Skeletal muscle tissue (tissue), 4 donors: ENCODE measurements around the gene DIO3. TPM values are rescaled to one million over a fixed set of nuclear protein-coding genes. Genes with fewer than 3 reads are reported as not detected.

Experiments
- H3K27ac ChIP-seq: one replicate; pipeline ENCODE4 v1.7.0; 2013; ENCODE audit warnings: mild to moderate bottlenecking, low read depth, low read length, inconsistent platforms
- H3K27me3 ChIP-seq, 3 donors: one replicate each; pipeline ENCODE4 v1.7.0; 2013; ENCODE audit warnings: low read length in 3 of 3; ENCODE audit not compliant: control insufficient read depth in 3 of 3, insufficient read depth in 3 of 3
- H3K36me3 ChIP-seq, 3 donors: one replicate each; pipeline ENCODE4 v1.7.0; 2013; ENCODE audit warnings: low read length in 3 of 3; ENCODE audit not compliant: control insufficient read depth in 3 of 3, insufficient read depth in 3 of 3
- H3K4me1 ChIP-seq, 3 donors: one replicate each; pipeline ENCODE4 v1.7.0; 2013; ENCODE audit warnings: low read length in 3 of 3, mild to moderate bottlenecking in 3 of 3; ENCODE audit not compliant: control insufficient read depth in 3 of 3, insufficient read depth in 3 of 3
- H3K4me3 ChIP-seq, 3 donors: one replicate each; pipeline ENCODE4 v1.7.0; 2013; ENCODE audit warnings: low read length in 3 of 3
- H3K9ac ChIP-seq, 3 donors: one replicate each; pipeline ENCODE4 v1.7.0; 2013; ENCODE audit warnings: low read length in 3 of 3, mild to moderate bottlenecking in 3 of 3, moderate library complexity in 2 of 3, low read depth in 1 of 3
- H3K9me3 ChIP-seq, 3 donors: one replicate each; pipeline ENCODE4 v1.7.0; 2013; ENCODE audit warnings: low read length in 3 of 3; ENCODE audit not compliant: control insufficient read depth in 3 of 3
- total RNA-seq: library from RNA; depleted of rRNA; stranded (reverse); fragments of >200 nt; gene quantifications from one replicate; pipeline ENCODE4 v1.2.3, GENCODE V29; 2014
- donor health status: Osteomylitis.

The DIO3 gene
- total RNA-seq, 1 donor from 2014 or later, result 1.0 TPM

DNA sequence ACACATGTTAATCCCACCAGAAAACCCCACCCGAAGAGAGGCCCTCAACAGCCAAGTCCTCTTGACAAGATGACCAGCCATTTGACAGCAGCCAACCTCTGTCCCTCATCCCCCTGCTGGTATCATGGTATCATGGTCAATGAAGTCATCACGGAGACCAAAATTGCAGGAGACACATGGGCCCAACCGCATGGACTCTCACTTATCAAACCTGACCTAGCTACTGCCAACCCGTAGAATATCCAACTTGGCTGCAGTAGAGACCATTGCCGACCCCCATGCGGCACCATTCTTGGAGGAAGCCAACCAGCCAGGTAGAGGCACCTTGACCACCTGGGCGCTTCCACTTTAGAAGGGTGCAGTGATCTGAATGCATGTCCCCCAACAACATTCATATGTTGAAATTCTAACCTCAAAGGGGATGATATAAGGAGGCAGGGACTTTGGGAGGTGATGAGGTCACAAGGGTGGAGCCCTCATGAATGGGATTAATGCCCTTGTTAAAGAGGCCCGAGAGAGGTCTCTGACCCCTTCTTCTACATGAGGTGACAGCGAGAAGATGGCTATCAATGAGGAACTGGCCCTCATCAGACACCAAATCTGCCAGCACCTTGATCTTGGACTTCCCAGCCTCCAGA lies 33.3 kb downstream of the DIO3 start:
- no peaks in the 10 kb centered on the region for H3K36me3 ChIP-seq
- no peak overlapping the region for H3K4me3 ChIP-seq
- H3K4me1 ChIP-seq, result no peaks in the 10 kb centered on the region

DNA sequence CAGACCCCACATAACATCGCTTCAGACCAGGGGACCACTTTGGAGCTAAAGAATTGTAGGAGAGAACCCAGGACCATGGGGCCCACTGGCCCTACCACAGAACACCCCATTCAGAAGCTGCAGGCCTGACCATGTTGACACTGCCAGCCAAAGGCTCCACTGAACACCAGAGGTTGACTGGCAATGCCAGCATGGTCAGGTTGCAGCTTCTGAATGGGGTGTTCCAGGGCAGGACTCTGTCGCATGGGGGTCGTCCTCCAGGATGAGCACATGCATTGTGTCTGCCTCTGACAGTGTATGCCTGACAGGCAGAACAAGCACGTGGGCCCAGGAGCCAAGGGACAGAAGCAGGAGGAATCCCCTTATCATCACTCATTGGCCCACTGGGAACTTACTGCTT lies 34.1 kb downstream of the DIO3 start:
- Histone ChIP-seq H3K9me3 (no peaks in the 10 kb centered on the region), H3K4me1 (no peaks in the 10 kb centered on the region), H3K27me3 (peaks cover 0 to 7% (median 0%) of the 10 kb centered on the region in 3 donors), H3K27ac (no peak overlapping the region), H3K4me3 (no peak overlapping the region), H3K36me3 (no peaks in the 10 kb centered on the region), H3K9ac (no peak overlapping the region)

More for the DNA sequence above, 33.3 kb downstream of the DIO3 start:
- no peak overlapping the region for H3K27ac ChIP-seq
- H3K27me3 ChIP-seq, result peaks cover 0 to 5% (median 0%) of the 10 kb centered on the region in 3 donors
- H3K9me3 ChIP-seq, result no peaks in the 10 kb centered on the region
- no peak overlapping the region for H3K9ac ChIP-seq

DNA sequence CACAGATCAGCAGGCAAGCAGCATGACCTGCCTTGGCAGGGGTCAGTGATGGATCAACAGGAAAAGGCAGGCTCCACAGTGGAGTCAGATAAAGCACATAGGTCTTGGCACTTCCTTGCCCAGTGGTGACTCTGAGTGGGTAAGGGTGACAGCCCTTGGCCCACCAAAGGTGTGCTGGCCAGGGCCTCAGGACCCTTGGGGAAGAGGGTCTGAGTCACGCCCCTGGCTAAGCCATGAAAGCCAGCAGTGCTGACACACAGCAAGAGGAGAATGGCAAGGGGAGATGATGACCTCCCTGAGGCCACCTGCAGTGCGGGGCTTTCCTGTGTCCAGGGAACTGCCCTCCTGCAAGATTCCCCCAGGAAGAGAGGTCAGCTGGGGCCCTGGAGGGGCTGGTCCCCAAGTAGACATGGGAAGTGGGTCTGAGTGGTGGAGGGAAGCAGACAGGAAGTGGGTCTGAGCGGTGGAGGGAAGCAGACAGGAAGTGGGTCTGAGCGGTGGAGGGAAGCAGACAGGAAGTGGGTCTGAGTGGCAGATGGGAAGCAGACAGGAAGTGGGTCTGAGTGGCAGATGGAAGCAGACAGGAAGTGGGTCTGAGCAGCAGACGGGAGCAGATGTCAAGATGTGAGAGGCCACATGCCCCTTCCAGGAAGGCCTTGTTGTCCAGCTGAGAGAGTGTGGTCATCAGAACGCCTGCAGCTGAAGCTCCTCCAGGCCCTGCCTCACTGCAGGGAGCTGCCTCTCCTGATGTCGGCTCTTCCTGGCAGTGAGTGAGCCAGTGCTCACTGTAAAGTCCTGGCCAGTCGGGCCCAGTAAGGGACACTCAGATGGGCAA lies 34.8 kb downstream of the DIO3 start:
- Histone ChIP-seq H3K27ac (no peak overlapping the region), H3K9ac (no peak overlapping the region), H3K36me3 (no peaks in the 10 kb centered on the region), H3K9me3 (no peaks in the 10 kb centered on the region), H3K4me1 (no peaks in the 10 kb centered on the region), H3K4me3 (no peak overlapping the region), H3K27me3 (peaks cover 0 to 5% (median 0%) of the 10 kb centered on the region in 3 donors)

DNA sequence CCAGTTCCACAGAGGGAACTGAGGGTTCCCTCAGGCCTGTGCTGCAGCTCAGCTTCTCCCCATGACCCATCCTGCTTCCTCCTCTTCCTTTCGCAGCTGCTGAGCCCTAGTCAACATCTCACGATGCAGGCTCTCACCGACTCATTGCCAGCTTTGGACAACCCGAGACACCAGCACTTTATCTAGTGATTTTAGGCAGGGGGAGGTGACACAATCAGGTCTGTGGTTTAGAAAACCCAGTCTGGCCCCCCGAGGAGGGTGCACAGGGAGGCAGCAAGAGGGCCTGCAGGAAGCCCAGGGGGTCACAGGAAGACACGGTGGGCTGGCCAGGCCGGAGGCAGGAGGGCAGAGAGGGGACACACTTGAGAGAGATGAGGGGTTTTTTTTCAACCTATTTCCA lies 35.4 kb downstream of the DIO3 start:
- Histone ChIP-seq H3K9me3 (no peaks in the 10 kb centered on the region), H3K36me3 (no peaks in the 10 kb centered on the region), H3K4me3 (no peak overlapping the region), H3K27ac (no peak overlapping the region), H3K4me1 (no peaks in the 10 kb centered on the region), H3K9ac (no peak overlapping the region), H3K27me3 (peaks cover 0 to 5% (median 3%) of the 10 kb centered on the region in 3 donors)

DNA sequence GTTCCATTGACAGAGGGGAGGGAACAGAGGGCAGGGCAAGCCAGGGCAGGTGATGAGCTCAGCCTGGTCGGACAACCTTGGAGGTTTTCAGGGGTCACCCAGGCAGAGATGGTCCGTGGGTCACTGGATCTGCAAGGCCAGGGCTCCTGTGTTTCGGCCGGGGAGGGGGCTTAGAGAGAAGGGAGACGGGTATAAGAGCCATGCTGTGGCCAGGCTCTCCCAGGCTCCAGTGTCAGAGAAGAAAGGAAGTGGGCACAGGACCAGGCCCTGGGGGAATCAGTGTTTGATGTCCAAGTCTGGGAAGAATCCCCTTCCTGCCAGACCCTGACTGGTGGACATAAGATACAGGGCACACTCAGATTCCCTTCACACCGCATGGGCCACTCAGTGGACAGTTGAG lies 36.9 kb downstream of the DIO3 start:
- Histone ChIP-seq H3K27ac (no peak overlapping the region), H3K27me3 (peaks cover 0 to 6% (median 5%) of the 10 kb centered on the region in 3 donors), H3K9me3 (no peaks in the 10 kb centered on the region), H3K36me3 (no peaks in the 10 kb centered on the region), H3K9ac (no peak overlapping the region), H3K4me3 (no peak overlapping the region), H3K4me1 (no peaks in the 10 kb centered on the region)

DNA sequence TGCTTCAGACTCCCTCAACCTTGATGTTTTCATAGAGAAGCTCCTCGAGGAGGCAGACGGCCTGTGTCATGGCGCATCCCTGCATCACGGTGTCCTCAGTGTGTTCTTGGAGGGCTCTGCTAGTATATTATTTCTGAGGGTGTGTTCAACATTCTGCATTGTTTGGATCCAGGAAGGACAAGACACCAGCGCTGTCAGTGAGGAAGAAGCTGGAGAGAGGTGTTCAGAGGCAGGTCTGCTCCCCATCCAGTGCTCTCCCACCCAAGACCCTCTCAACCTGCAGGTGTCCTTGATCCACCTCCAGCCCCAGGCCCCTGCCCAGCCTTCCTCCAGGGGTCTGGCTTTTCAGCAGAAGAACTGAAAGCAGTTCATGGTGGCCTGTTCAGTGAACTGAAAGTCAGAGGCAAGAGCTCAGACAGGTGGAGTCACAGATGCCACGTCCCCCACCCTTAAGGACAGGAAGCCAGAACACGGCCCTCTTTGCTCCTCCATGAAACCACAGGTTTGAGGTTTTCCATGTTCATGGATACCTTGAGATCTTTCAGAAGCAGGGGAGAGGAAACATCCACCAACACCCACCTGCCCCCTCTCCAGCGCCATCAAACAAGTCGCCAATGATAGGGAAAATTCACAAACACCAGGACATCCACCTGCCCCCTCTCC lies 37.4 kb downstream of the DIO3 start:
- Histone ChIP-seq H3K4me1 (no peaks in the 10 kb centered on the region), H3K36me3 (no peaks in the 10 kb centered on the region), H3K9me3 (no peaks in the 10 kb centered on the region), H3K27ac (no peak overlapping the region), H3K27me3 (peaks cover 0 to 6% (median 5%) of the 10 kb centered on the region in 3 donors), H3K9ac (no peak overlapping the region), H3K4me3 (no peak overlapping the region)

DNA sequence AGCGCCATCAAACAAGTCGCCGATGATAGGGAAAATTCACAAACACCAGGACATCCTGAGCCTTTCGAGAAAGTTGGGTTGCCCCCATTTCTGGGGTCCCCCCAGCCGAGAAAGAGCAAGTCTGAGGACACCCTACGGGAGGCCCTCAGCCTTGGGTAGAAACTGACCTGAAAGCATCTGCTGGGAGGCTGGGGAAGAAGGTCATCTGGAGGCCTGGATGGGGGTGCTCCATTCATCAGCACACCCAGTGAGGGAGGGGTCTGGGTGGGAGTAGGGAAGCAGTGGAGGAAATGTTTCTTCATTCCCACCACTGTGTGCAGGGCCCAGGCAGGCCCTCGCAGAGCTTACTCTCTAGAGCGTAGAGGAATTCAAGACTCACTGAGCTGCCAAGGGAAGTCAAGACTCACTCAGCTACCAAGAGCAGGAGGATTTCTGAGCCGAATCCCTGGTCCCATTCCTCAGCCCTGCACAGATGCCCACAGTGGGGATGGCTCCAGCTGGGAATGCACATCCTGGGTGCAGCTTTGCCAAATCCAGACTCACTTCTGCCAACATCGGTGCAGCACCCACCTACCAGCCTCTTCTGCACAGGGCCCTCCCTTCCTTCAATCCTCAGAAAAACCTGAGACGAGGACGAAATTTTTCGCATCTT lies 38.1 kb downstream of the DIO3 start:
- Histone ChIP-seq H3K27ac (no peak overlapping the region), H3K9ac (no peak overlapping the region), H3K9me3 (no peaks in the 10 kb centered on the region), H3K36me3 (no peaks in the 10 kb centered on the region), H3K4me1 (no peaks in the 10 kb centered on the region), H3K4me3 (no peak overlapping the region), H3K27me3 (peaks cover 0 to 6% (median 5%) of the 10 kb centered on the region in 3 donors)

DNA sequence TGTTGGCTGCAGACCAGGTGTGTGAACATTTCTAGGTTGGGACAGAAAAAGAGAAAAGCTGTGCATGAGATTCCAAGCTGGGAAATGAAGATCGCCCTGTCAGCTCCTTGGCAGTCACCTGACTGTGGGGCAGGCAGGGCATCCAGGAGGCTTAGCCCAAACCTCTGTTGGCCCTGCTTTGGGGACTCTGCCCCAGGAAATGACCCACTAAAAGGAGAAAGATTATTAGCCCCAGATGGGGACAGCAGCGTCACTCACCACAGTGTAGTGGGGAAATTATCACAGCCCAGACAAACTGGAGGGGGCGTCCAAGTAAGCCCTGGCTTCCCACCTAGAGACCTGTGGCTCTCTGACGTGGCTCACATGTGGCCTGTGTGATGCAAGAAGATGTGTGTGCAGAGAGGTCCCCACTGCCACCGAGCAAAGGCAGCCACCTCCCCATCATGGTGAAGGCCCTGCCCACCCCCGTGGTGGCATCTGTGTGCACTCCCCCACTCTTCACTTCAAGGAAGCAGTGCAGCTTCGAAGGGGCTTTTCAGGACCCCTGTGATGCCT lies 39.1 kb downstream of the DIO3 start:
- Histone ChIP-seq H3K9ac (no peak overlapping the region), H3K4me1 (no peaks in the 10 kb centered on the region), H3K27me3 (peaks cover 0 to 13% (median 6%) of the 10 kb centered on the region in 3 donors), H3K27ac (no peak overlapping the region), H3K9me3 (no peaks in the 10 kb centered on the region), H3K4me3 (no peak overlapping the region), H3K36me3 (no peaks in the 10 kb centered on the region)

DNA sequence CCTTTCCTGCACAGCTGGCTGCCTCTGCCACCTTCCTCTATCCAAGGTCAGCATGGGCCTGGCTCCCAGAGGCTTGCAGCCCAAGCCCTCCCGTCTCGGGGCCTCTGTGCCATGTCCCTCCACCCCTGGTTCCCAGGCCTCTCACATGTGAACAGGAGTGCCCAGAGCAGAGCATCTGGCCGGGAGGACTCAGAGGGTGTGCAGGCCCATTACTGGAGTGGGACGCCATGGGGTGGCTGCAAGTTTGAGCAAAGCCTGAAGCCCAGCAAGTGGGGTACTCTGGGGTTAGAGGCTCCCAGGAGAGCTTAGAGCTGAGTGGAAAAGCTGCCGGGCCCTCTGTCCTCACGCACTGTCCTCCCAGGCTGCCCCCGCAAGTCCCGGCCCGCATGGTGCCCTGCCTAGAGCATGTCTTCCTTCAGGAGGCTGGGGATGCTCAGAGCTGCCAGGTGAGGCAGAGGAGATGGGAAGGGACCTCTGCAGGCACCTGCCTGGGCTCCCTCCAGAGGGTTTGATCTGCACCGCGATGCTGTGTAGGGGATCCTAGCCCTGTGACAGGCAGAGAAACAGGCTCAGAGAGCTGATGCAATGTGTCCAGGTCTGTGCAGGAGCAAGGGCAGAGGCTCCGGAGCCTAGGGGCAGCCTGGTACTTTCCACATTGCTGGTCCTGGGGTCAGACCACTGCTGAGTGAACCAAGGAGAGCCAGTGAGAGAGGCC lies 39.8 kb downstream of the DIO3 start:
- Histone ChIP-seq H3K9ac (no peak overlapping the region), H3K4me1 (no peaks in the 10 kb centered on the region), H3K36me3 (no peaks in the 10 kb centered on the region), H3K27ac (no peak overlapping the region), H3K27me3 (peaks cover 0 to 13% (median 6%) of the 10 kb centered on the region in 3 donors), H3K4me3 (no peak overlapping the region), H3K9me3 (no peaks in the 10 kb centered on the region)
